ENCODE measurements around the gene MSH5. TPM values are rescaled to one million over a fixed set of nuclear protein-coding genes. Genes with fewer than 3 reads are reported as not detected.

MSH5 gene
- total RNA-seq = 9.6 and 11.7 TPM in 2 replicates

DNA sequence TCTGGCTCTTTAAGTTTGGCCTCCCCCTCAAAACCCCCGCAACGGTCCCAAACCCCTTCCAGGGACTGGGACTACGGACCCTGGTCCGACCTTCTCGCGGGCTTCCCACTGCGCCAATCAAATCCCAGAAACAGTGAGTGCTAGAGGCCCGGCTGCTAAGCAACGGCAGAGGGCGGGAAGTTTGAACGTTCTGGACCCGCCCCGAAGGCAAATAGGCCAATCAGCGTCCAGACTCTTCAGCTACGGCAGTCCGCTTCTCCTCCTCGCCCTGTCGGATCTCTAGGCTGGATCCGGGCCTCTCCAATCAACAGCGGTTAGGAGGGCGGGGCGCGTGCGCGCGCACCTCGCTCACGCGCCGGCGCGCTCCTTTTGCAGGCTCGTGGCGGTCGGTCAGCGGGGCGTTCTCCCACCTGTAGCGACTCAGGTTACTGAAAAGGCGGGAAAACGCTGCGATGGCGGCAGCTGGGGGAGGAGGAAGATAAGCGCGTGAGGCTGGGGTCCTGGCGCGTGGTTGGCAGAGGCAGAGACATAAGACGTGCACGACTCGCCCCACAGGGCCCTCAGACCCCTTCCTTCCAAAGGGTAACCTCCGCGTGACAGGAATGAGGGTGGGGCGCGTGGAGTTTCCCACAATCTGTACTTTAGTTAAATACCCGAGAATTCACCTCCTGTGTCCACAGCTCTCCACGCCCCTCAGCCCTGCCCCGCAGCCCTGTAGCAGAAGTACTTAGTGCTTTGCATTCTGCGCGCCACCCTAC lies at the start of gene MSH5:
MSH5 (plus strand) TSS at position 367 of the 758 bp plus-strand sequence. CDS start 462 bp downstream, outside the sequence.

DNA sequence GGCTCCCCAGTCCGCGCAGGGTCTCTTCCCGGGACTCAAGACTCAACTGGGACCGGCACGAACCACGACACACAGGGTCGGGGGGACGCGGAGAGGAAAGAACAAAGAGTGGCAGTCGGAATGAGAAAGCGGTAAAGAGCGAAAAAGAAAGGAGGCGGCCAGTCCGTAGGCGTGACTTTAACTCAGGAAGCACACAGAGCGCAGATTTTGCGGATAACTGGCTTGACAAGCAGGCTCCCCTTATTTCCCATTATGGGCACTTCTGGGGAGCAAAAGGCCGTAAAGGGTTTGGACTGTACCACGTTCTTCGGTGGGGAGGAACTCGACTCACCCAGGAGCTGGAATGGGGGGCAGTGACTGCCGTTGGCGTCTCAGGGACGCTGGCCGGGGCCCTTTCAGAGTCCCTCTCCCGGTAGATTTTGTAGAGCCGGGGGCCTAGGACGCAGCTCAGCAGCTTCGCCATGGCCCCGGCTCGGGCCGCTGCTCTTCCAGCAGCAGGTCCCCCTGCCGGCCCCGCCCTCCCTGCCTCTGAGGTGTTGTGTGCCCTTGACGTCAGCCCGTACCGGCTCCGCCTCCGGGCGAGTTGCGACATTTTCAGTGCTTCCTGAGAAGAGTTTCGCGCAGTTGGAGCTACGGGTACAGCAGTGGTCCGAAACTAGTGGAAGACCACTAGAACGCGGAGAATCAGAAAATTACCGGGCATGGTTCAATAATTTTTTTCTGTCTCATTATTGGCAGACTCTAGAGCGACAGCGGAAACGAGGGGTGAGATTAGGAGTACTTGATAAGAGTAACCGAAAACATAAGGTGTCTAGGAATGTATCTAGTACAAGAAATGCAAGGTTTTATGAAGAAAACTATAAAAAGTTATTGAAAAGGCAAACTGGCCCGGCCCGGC lies 36.7 kb upstream of the MSH5 start, which contains the start of gene ABHD16A:
ABHD16A (minus strand) TSS at position 506 of the 898 bp plus-strand sequence; CDS start at position 463, 43 bp downstream.

DNA sequence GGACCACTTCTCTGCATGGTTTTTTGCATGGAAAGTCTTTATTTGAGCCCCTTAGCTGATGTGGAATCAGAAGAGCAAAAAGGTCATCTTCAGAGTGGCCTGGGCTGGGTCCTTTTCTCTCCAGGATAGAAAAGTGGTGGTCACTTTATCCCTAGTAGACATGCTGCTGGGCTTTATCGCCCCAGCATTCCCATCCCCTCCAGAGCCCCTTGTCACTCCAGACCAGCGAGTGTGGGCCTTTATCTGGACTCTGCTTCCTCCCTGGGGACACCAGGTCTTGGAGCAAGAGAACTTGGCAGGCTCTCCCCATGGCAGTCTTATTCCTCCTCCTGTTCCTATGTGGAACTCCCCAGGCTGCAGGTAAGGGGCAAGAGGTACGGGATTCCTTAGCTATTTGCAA lies 33.2 kb upstream of the MSH5 start, which contains the start of gene LY6G6F:
LY6G6F (plus strand) TSS at position 268 of the 400 bp plus-strand sequence; CDS start at position 309, 41 bp downstream.

DNA sequence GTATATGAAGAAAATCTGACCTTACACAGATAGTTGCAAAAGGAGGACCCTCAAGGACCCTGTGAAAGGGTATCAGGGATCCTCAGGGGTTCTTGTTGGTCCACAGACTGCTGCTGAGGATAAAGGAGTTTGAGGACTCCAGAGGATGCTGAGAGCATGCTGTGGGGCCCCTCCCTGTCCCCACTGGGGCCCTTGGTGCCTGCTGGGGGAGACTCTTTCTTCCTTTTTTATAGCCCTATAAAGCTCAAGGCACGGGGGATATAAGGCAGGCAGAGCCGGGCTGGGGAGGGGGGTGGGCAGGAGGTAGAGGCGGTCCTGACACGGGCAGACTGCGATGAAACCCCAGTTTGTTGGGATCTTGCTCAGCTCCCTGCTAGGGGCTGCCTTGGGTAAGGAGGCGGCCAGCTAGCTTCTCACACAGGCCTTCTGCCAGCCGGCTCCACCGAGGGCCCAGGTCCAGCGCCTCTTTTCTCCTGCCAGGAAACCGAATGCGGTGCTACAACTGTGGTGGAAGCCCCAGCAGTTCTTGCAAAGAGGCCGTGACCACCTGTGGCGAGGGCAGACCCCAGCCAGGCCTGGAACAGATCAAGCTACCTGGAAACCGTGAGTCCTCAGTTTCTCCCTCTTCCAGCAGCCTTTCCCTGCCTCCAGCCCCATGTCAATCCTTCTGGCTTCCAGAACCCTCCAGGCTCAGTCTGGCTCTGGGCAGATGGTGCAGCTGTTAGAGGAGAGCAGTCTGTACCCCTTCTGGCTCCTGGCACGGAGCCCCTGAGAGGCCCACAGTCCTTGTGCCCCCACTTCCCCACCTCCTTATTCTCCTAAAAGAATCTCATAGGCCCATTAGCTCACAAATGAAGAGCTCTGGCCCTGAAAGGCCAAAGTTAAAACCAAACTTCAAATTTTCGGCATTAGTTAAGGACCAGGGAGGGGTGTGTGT lies 24.5 kb upstream of the MSH5 start, which contains the start of gene LY6G6D:
LY6G6D (plus strand) TSS at position 327 of the 937 bp plus-strand sequence; CDS start at position 335, 8 bp downstream.

DNA sequence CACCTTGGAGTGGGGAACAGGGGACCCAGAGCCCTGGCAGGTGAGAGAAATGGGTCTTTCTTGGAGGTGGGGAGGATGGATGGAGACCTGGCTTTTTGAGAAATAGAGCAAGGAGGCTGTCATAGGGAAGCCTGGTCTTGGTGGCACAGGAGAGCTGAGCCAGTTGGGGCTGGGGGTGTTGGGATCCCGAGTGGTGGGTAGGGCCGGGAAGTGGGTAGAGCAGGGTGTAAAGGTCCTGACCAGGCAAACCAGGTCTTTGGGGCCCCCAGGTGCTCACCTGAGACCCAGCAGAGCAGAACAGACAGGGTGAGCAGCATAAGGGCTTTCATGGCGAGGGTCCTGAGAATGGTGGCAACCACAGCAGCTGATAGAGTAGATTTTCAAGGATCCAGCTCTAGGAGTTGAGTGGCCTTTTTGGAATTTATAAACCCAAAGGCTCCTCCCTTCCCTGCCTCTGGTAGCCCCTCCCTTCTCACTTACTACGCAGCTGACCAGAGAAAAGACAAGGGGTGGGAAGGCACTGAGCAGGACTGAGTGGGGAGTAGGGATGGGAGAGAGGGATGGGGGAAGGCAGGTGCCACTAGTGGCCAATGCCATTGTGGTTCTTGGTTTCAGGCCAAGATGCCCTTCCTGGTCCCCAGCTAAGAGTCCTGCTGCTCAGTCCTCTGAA lies 18.3 kb upstream of the MSH5 start, which contains the start of gene LY6G6C:
LY6G6C (minus strand) TSS at position 396 of the 670 bp plus-strand sequence; CDS start at position 329, 67 bp downstream.

DNA sequence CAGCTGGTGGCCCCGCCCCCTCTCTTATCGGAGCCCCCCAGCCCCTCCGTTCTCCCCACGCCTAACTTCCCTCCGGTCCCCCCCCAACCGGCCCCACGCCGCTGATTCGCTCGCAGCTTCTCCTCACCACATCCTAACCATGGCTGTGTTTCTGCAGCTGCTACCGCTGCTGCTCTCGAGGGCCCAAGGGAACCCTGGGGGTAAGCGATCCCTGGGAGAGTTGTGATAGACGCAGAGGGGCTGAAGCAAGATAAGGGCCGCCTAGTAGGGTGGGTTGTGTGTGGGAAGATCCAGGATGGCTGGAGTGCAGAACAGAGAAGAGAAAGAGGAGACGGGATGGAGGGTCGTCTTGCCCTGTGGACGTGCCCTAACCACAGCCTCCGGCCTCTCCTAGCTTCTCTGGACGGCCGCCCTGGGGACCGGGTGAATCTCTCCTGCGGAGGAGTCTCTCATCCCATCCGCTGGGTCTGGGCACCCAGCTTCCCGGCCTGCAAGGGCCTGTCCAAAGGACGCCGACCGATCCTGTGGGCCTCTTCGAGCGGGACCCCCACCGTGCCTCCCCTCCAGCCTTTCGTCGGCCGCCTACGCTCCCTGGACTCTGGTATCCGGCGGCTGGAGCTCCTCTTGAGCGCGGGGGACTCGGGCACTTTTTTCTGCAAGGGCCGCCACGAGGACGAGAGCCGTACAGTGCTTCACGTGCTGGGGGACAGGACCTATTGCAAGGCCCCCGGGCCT lies 16.4 kb upstream of the MSH5 start, which contains the start of gene MPIG6B:
MPIG6B (plus strand) TSS at position 129 of the 735 bp plus-strand sequence; CDS start at position 140, 11 bp downstream.

DNA sequence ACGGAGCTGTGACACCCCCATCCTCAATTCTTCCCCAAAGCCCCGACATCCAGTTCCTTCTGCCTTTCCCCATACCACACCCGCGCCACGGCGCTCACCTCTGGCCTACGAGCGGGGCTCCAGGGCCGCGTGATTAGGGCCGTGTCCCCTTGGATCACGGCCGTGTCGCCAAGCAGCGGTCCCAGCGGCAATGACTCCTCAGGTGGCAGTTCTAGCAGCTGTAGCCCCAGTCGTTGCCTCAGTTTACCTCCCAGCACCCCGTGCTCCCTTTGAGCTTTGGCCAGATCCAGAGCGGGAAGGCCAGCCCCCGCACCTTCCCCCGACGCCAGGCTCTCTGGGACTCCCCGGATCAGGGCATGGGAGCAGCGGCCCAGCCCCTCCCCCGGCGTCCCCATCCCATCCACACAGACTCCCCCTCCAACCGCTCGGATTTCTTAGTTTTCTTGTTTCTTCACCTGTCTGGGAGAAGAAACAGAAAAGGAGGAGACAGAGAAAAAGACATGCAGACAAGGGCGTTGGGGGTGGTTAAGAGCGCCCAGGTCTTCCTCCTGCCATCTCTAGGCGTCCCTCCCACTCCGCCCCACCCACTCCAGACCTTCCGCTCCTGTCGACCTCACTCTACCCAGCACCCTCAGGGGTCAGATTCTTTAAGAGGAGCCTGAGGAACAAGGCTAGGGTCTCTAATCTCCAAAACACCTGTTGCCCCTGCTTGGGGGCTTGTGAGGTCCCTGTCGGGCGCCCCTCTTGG lies 10.9 kb upstream of the MSH5 start, which contains the start of gene DDAH2:
DDAH2 (minus strand) TSS at position 533 of the 748 bp plus-strand sequence; CDS start at position 395, 138 bp downstream.

DNA sequence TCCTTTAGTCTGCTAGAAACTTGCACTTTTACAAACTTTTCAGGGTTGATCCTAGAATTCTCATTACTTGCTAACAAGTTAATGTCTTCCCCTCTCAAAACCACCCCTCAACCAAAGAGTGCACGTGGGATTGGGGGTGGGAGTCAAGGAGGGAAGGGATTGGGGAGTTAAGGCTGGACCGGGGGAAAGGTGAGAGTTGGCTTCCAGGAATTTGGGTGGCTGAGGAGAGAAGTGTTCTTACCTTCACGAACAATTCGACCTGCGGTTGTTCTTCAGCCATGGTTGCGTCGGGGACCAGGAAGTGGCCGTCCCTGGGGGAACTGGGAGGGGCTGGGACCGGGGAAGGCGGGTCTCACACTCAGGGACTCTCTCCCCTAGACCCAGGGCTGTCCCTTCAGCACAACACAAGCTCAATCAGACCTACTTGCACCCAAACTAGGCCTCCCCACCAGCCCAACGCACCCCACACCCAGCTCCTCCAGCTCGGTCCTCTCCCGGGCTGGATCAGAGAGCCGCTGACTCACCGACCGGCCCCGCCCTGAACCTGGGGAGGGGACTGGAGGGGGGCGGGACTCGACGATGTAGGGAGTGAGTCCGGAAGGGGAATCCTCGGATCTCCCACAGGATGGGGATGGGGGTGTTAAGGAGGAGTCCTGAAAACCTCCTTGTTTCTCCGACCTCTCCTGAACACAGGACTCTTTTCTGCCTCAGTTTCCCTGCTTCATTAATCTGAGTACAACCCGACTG lies 3.6 kb upstream of the MSH5 start, which contains the start of gene CLIC1:
CLIC1 (minus strand) TSS at position 510 of the 747 bp plus-strand sequence; CDS start at position 280, 230 bp downstream.

DNA sequence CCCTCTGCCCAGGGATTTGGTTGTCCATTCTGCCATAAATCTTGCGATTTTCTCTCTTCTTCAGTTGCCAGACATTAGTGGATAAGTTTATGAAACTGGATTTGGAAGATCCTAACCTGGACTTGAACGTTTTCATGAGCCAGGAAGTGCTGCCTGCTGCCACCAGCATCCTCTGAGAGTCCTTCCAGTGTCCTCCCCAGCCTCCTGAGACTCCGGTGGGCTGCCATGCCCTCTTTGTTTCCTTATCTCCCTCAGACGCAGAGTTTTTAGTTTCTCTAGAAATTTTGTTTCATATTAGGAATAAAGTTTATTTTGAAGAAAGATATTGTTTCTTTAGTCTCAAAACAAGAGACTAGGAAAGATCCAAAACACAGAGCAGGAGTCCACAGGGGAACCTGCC lies 22.6 kb downstream of the MSH5 start, which contains the start of gene SAPCD1:
SAPCD1 (plus strand) TSS at position 301 of the 400 bp plus-strand sequence. CDS start 399 bp downstream, outside the sequence.

DNA sequence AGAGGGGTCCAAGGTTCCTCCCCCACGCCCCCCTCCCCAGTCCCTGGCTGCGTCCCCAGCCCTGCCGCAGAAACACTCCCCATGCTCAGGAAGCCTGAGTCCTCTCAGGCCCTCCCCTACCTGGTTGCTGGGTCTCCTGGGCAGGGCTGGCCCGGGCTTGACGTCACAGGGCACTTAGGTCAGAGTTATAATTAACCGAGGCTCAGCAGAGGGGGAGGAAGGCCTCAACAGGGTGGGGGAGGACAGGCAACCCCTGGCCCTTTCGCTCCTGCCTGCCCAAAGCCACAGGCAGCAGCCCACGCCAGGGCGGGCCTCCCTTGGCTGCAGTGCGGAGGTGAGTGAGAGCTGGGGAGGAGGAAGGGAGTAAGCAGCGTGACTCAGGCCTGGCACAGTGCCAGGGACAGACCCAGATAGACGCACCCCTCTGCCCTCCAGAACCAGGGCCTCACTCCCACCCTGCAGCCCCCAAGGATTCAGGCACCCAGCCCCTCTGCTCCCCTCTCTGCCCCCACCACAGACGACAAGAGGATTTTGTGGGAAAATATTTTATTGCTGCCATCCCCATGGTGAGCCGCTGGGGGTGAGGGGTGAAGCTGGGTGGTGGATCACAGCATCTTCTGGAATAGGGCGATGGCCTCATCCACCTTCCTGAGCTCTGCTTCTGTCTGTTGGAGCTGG lies 37.3 kb downstream of the MSH5 start, which contains the start of gene VWA7:
VWA7 (minus strand) TSS at position 340 of the 678 bp plus-strand sequence. CDS start 549 bp downstream, outside the sequence.

DNA sequence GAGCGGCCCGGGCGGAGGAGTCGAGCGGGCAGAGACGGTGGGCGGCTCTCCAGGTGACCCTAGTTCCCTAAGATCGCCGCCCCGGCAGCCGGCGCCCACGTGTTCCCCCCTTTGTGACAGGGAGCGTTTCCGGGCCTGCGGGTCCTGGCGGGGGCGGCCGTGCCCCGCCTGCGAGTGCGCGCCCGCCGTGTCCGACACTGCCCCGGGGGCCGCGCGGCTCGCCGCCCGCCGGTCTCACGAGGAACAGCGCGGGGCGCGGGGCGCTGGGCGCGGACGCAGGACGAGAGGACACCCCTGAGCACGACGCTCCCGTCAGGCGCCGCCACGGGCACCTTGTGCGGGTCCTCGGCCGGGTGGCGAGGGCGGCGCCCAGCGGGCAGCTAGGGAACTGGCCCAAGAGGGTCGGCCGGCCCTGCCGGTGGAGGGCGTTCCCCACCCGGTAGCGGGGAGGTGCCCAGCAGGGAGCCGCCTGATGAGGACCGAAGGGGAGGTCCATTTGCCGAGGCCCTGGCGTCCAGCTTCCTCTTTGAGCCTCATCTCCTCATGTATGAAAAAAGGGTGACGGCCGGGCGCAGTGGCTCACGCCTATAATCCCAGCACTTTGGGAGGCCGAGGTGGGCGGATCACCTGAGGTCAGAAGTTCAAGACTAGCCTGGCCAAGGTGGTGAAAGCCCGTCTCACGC lies 56.0 kb downstream of the MSH5 start, which contains the start of gene VARS1:
VARS1 (minus strand) TSS at position 137 of the 683 bp plus-strand sequence. CDS start 535 bp downstream, outside the sequence.

DNA sequence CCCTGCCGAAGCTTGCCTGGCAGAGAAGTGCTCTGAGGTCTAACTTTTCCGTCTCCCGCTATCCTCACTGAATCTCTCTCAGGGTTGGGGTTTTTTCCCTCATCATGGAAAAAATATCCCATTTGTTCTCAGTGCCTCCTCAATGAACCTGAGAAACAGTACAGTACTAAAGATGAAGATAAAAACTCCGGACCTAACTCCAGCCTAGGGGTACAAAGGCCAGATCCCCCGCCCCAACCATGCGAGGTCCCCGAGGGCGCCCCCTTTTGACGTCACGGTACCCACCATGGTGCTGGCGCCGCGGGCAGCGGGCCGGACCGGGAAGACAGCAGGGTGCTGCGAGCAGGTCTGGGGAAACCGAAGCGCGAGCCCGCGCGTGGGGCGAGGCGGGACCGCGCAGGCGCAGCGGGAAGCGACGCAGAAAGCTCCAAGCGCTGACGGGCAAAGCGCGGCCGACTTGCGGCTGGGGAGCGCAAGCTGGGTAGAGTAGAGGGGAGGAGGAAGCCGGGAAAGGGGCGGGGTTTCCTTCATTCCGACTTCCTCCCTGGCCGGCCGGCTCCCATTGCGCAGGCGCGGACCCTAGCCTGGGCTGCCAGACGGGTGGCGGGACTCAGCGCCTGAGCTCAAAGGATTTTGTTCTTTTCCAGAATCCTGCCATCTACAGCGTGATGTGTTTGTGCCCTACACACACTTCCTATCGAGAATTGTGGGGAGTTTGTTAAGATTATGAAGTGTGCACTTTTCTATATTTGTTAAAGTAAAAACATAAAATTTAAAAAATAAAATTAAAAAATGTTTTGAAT lies 66.9 kb downstream of the MSH5 start, which contains the start of gene LSM2:
LSM2 (minus strand) TSS at position 497 of the 803 bp plus-strand sequence; CDS start at position 288, 209 bp downstream.

Data from hair follicle dermal papilla cell (primary cell).